ENCODE results near the gene AKNA.

- TF ChIP-seq CTCF (IDR thresholded peaks at IDR 0.05), result no peak
- TF ChIP-seq EZH2 (IDR thresholded peaks at IDR 0.05; ENCODE audit: borderline replicate concordance, insufficient read depth, low read depth, low read length, poor library complexity, severe bottlenecking), result no peak
These were observed 79.3 kb downstream of the AKNA start for GRCh38 chr9:114308361-114308950.
